Brain microvascular endothelial cell (primary cell): ENCODE measurements around the gene OR13G1.
"Not testable (repeated sequence)": the region's sequence is repeated elsewhere in the genome, so short reads cannot be mapped to it uniquely, and the experiment has no call there.

Experiments used
- DNase-seq: peaks from one replicate; pipeline ENCODE4 v3.0.0-alpha.2; 2020
- H3K27ac ChIP-seq: fragments of 250-450 bp; sonication (Bioruptor Pico); 2 replicates; pipeline ENCODE4 v1.5.1; 2020; ENCODE audit warnings: mild to moderate bottlenecking, moderate library complexity
- H3K27me3 ChIP-seq: fragments of 250-450 bp; sonication (Bioruptor Pico); replicated peaks from 2 replicates; pipeline ENCODE4 v1.5.1; 2020; ENCODE audit warnings: mild to moderate bottlenecking
- H3K36me3 ChIP-seq: fragments of 250-450 bp; sonication (Bioruptor Pico); replicated peaks from 2 replicates; pipeline ENCODE4 v1.5.1; 2020; ENCODE audit warnings: mild to moderate bottlenecking
- H3K4me3 ChIP-seq: 2 replicates; pipeline ENCODE4 v1.5.1; 2011; ENCODE audit warnings: low read depth, mild to moderate bottlenecking, control low read depth, low read length, moderate library complexity
- in situ Hi-C: cut with HindIII; loops from 2 replicates; pipeline ENCODE4 v1.10.0; 2017; ENCODE audit warnings: low sequenced_read_pairs, low pct_ligation_motif_present
- TF ChIP-seq, protein P1 (sequence below): IDR thresholded peaks from 2 replicates; pipeline ENCODE4 v1.5.1; 2011; ENCODE audit warnings: low read depth, mild to moderate bottlenecking, moderate library complexity, low read length, control low read depth, inconsistent platforms; ENCODE audit errors: missing control alignments

OR13G1 gene, protein sequence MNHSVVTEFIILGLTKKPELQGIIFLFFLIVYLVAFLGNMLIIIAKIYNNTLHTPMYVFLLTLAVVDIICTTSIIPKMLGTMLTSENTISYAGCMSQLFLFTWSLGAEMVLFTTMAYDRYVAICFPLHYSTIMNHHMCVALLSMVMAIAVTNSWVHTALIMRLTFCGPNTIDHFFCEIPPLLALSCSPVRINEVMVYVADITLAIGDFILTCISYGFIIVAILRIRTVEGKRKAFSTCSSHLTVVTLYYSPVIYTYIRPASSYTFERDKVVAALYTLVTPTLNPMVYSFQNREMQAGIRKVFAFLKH

DNA sequence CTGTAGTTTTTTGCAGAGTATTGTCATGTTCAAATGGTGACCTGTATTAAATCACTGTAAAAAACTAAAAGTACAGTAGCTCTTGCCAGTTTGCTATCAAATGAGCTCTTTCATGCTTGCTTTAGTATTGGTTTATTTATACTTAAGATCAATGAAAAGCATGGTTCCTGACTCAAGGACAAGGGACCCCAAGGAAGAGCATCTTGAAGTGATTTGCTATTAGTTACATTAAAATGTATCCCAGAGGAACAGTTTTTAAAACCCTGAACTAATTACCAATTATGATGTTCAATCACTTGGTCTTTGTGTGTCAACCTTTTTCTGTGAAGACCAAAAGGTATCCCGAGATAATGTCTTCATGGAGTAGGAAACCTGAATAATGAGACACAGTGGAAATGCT, at the start of gene OR13G1:
TSS of gene OR13G1 (minus strand) at position 101 of the 400 bp plus-strand sequence. CDS start 6,698 bp downstream, outside the sequence.
- in situ Hi-C loops = no loop called here
- Histone ChIP-seq H3K27me3 (no peaks in the 10 kb centered on the region), H3K4me3 (no peak within 1 kb of the TSS), H3K27ac (no peak within 1 kb of the TSS), H3K36me3 (no peaks in the 10 kb centered on the region)
- DNase-seq = no peak
- TF ChIP-seq, protein P1, sequence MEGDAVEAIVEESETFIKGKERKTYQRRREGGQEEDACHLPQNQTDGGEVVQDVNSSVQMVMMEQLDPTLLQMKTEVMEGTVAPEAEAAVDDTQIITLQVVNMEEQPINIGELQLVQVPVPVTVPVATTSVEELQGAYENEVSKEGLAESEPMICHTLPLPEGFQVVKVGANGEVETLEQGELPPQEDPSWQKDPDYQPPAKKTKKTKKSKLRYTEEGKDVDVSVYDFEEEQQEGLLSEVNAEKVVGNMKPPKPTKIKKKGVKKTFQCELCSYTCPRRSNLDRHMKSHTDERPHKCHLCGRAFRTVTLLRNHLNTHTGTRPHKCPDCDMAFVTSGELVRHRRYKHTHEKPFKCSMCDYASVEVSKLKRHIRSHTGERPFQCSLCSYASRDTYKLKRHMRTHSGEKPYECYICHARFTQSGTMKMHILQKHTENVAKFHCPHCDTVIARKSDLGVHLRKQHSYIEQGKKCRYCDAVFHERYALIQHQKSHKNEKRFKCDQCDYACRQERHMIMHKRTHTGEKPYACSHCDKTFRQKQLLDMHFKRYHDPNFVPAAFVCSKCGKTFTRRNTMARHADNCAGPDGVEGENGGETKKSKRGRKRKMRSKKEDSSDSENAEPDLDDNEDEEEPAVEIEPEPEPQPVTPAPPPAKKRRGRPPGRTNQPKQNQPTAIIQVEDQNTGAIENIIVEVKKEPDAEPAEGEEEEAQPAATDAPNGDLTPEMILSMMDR = no peak

DNA sequence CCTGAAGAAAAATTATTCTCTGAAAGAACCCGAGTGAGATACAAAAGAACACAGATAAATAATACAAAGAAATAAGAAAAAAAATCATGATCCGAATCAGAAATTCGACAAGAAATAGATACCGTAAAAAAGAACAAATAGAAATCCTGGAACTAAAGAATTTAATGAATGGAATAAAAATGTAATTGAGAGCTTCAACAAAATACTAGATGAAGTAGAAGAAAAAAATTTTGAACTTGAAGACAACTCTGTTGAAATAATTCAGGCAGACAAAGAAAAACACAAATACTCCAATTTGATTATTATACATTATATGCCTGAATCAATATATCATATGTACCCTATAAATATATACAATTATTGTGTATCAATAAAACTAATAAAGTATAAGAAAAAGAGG, 41.7 kb upstream of the OR13G1 start:
- TF ChIP-seq, protein P1 = no peak
- Histone ChIP-seq H3K27ac (no peak overlapping the region), H3K4me3 (no peak overlapping the region), H3K27me3 (no peaks in the 10 kb centered on the region), H3K36me3 (no peaks in the 10 kb centered on the region)
- no peak for DNase-seq
- in situ Hi-C loops = no loop called here

DNA sequence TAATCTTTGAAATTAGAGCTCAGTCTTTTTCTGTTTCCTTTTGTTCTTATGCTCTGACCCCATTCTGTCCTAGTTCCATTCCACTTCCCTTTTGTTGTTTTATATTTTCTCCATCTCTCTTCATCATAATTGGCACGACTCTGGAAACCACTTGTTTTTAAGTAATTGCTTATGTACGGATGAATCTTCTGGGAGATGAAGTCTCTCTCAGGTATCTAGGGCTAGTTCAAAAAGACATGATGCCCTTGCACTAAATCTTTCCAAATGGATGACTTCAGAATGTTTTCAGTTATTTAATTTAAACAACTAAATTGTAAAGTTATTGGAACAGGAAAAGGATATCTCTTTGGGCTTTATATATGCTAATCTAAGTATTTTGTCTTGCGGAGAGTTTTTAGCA, 37.0 kb upstream of the OR13G1 start, which contains the start of gene OR6F1:
TSS of gene OR6F1 (minus strand) at position 101 of the 400 bp plus-strand sequence. CDS start 3,891 bp downstream, outside the sequence.
- in situ Hi-C loops = no loop called here
- Histone ChIP-seq H3K4me3 (no peak within 1 kb of the TSS), H3K36me3 (no peaks in the 10 kb centered on the region), H3K27me3 (no peaks in the 10 kb centered on the region), H3K27ac (no peak within 1 kb of the TSS)
- TF ChIP-seq, protein P1 = no peak
- DNase-seq = no peak

DNA sequence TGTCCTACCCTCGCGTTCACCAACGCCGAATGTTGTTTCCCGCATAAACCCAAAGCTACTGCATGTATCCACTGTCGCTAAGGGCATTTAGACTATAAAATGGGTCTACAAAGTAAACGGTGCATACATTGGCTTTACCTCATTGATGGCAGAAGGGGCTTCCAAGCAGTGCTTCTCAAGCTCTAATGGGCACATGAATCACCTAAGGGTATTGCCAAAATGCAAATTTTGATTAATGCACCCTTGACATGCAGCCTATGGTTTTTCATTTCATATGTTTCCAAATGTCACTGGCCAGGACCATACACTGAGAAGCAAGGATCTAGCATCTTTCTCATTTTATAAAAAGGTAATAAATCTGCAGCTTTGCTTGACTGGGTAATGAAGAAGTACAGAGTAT, 34.2 kb upstream of the OR13G1 start:
- TF ChIP-seq, protein P1 = no peak
- DNase-seq = no peak

DNA sequence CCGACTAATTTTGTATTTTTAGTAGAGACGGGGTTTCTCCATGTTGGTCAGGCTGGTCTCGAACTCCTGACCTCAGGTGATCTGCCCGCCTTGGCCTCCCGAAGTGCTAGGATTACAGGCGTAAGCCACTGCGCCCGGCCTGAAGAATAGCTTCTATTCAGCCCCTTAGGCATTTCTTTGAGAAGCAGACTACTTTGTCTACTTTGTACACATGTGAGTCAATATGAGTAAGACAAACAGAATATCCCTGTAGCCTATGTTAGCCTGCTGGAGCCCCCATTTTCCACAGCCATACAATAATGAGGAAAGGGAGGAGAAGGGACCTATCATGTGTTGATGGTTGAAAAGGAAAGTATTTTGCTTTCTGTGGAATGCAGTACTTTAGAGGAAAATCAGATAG, 31.1 kb upstream of the OR13G1 start:
- H3K36me3 ChIP-seq, in situ Hi-C loops, DNase-seq, H3K27ac ChIP-seq, H3K4me3 ChIP-seq, H3K27me3 ChIP-seq: not testable (repeated sequence)

More for the DNA sequence above, 34.2 kb upstream of the OR13G1 start:
- no peaks in the 10 kb centered on the region for H3K27me3 ChIP-seq
- no peaks in the 10 kb centered on the region for H3K36me3 ChIP-seq
- H3K27ac ChIP-seq = no peak overlapping the region
- H3K4me3 ChIP-seq = no peak overlapping the region
- in situ Hi-C loops = no loop called here

DNA sequence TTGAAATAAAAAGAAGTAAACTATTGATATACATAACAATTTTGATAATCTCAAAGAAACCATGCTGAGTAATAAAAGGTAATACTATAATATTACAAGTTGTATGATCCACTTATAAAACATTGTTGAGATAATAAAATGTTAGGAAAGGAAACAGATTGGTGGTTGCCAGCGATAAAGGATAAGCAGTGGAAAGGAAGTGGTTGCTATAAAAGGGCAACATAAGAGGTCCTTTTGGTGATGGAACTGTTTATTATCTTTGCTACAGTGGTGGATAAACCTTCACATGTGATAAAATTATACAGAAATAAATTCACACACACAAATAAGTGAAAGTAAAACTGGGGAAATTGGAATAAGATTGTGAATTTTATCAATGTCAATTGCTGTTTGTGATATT, 21.8 kb upstream of the OR13G1 start:
- TF ChIP-seq, protein P1 = no peak
- no peaks in the 10 kb centered on the region for H3K27me3 ChIP-seq
- H3K36me3 ChIP-seq = no peaks in the 10 kb centered on the region
- no peak overlapping the region for H3K4me3 ChIP-seq
- no peak overlapping the region for H3K27ac ChIP-seq
- no peak for DNase-seq
- in situ Hi-C loops = no loop called here
